Measurements from ENCODE around the gene BMPER.

The BMPER gene

GRCh38 chr7:34091321-34091917, 186.1 kb downstream of the BMPER start:
- peak; percentile 69 for DNase-seq (ENCODE audit: low read depth, low spot score)

- no peak for DNase-seq (ENCODE audit: low read depth, low spot score)
Observed at GRCh38 chr7:34093276-34093675, 187.9 kb downstream of the BMPER start.

GRCh38 chr7:34096198-34096651, 190.9 kb downstream of the BMPER start:
- peak; percentile 77 for DNase-seq (ENCODE audit: low read depth, low spot score)

GRCh38 chr7:34096777-34097176, 191.4 kb downstream of the BMPER start:
- DNase-seq (ENCODE audit: low read depth, low spot score) = no peak

GRCh38 chr7:34100661-34101060, 195.3 kb downstream of the BMPER start:
- no peak for DNase-seq (ENCODE audit: low read depth, low spot score)

- DNase-seq (ENCODE audit: low read depth, low spot score) = no peak
Observed at GRCh38 chr7:34104115-34104514, 198.8 kb downstream of the BMPER start.

- DNase-seq (ENCODE audit: low read depth, low spot score) = no peak
Observed at GRCh38 chr7:34104992-34105391, 199.7 kb downstream of the BMPER start.

GRCh38 chr7:34107276-34107675, 201.9 kb downstream of the BMPER start:
- DNase-seq (ENCODE audit: low read depth, low spot score) = peak; percentile 55

- peak; percentile 25 for DNase-seq (ENCODE audit: low read depth, low spot score)
Observed at GRCh38 chr7:34108165-34108564, 202.8 kb downstream of the BMPER start.

- DNase-seq (ENCODE audit: low read depth, low spot score) = no peak
Observed at GRCh38 chr7:34109936-34110780, 204.8 kb downstream of the BMPER start.

- DNase-seq (ENCODE audit: low read depth, low spot score) = no peak
Observed at GRCh38 chr7:34111031-34111430, 205.7 kb downstream of the BMPER start.

- DNase-seq (ENCODE audit: low read depth, low spot score) = no peak
Observed at GRCh38 chr7:34115503-34115902, 210.2 kb downstream of the BMPER start.

GRCh38 chr7:34117573-34117972, 212.2 kb downstream of the BMPER start:
- DNase-seq (ENCODE audit: low read depth, low spot score) = no peak

- DNase-seq (ENCODE audit: low read depth, low spot score) = no peak
Observed at GRCh38 chr7:34121366-34121765, 216.0 kb downstream of the BMPER start.

- DNase-seq (ENCODE audit: low read depth, low spot score) = no peak
Observed at GRCh38 chr7:34123316-34123715, 218.0 kb downstream of the BMPER start.

GRCh38 chr7:34124765-34125164, 219.4 kb downstream of the BMPER start:
- no peak for DNase-seq (ENCODE audit: low read depth, low spot score)

- no peak for DNase-seq (ENCODE audit: low read depth, low spot score)
Observed at GRCh38 chr7:34128762-34129161, 223.4 kb downstream of the BMPER start.

GRCh38 chr7:34130558-34131295, 225.4 kb downstream of the BMPER start:
- DNase-seq (ENCODE audit: low read depth, low spot score) = no peak

GRCh38 chr7:34131371-34131770, 226.0 kb downstream of the BMPER start:
- DNase-seq (ENCODE audit: low read depth, low spot score) = peak; percentile 46

- peak; percentile 91 for DNase-seq (ENCODE audit: low read depth, low spot score)
Observed at GRCh38 chr7:34133356-34133982, 228.1 kb downstream of the BMPER start.

- peak; percentile 91 for DNase-seq (ENCODE audit: low read depth, low spot score)
Observed at GRCh38 chr7:34133983-34134782, 228.8 kb downstream of the BMPER start.
